RWPE1 (cell line): ENCODE data around the gene UGCG.

Experiments used
- CTCF ChIA-PET: fragments of 350-600 bp; sonication (Branson Sonifier 250); formaldehyde crosslinking; extraction: SDS; loops from one replicate; lab custom pipeline; 2021; lab: Yijun Ruan, JAX
- POLR2A ChIA-PET: fragments of 400-600 bp; formaldehyde crosslinking; extraction: SDS; loops from one replicate; lab custom pipeline; 2020; ENCODE audit warnings: antibody characterized with exemption; ENCODE audit not compliant: low non-redundant PET; lab: Yijun Ruan, JAX
- DNase-seq: peaks from one replicate; pipeline ENCODE4 v3.0.0; 2012; ENCODE audit warnings: low spot score
- H3K27ac ChIP-seq: fragments of 450-650 bp; 2 replicates; pipeline ENCODE4 v1.5.1; 2017
- TF ChIP-seq, protein P1 (sequence below): fragments of 450-650 bp; conservative IDR thresholded peaks from 2 replicates; pipeline ENCODE4 v1.5.1; 2017; ENCODE audit warnings: low read depth, mild to moderate bottlenecking

UGCG gene

DNA sequence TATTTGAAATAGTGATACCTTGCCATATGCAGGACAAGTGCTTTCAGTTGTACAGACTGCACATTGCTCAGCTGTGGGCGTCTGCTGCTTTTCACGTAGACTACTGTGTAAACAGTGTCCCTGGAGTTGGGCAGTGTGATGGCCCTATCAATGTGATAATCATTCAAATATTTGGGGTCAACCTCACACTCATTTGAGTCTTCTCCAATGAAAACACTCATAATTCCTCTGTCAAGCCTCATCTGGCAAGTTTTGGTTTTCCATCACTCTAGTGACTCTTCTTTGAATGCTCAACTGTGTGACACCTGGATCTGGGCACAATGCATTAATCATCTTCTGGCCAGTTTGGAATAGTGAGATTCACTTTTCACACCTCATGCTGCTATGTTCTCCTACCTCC, 64.4 kb downstream of the UGCG start:
- ChIA-PET CTCF (interaction anchor here (0.5 to 0.7 kb wide), 2 partner anchors 8 to 18 kb away, joined by 3 to 4 read pairs; no protein-coding TSS in a partner anchor), POLR2A (no interaction called here)
- DNase-seq = no peak
- TF ChIP-seq, protein P1, sequence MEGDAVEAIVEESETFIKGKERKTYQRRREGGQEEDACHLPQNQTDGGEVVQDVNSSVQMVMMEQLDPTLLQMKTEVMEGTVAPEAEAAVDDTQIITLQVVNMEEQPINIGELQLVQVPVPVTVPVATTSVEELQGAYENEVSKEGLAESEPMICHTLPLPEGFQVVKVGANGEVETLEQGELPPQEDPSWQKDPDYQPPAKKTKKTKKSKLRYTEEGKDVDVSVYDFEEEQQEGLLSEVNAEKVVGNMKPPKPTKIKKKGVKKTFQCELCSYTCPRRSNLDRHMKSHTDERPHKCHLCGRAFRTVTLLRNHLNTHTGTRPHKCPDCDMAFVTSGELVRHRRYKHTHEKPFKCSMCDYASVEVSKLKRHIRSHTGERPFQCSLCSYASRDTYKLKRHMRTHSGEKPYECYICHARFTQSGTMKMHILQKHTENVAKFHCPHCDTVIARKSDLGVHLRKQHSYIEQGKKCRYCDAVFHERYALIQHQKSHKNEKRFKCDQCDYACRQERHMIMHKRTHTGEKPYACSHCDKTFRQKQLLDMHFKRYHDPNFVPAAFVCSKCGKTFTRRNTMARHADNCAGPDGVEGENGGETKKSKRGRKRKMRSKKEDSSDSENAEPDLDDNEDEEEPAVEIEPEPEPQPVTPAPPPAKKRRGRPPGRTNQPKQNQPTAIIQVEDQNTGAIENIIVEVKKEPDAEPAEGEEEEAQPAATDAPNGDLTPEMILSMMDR = no peak
- H3K27ac ChIP-seq = no peak overlapping the region

DNA sequence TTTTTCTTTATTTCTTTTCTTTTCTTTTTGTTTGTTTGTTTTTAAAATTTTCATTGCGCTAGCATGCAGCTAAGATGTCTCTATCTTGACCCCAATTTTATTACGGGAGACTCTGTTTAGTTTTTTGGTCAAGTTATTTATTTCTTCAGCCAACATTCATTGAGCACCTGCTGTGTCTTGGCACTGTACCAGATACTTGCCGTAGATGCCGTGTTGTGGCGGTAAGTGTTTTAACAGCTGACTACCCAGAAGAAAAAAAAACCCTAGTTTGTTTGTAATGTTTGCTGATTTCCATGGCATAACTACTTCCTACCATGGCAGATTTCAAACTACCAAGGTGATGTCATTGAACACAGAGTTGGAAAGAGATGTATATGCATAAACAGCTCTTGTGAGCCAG, 65.0 kb downstream of the UGCG start:
- ChIA-PET POLR2A (no interaction called here), CTCF (interaction anchor here (0.5 to 0.7 kb wide), 2 partner anchors 9 to 18 kb away, joined by 3 to 4 read pairs; no protein-coding TSS in a partner anchor)
- TF ChIP-seq, protein P1 = no peak
- H3K27ac ChIP-seq = no peak overlapping the region
- no peak for DNase-seq

DNA sequence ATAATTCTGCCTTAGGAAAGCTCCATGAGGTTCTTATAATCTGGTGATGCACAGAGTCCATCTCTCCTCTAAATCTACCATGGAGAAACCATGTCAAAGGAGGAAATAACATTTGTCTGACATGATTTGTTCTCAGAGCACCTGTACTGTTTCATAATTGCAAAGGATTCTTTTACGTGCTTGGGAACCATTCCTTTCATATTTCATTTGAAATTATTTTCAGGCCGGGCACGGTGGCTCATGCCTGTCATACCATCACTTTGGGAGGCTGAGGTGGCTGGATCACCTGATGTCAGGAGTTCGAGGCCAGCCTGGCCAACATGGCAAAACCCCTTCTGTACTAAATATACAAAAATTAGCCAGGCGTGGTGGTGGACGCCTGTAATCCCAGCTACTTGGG, 65.4 kb downstream of the UGCG start:
- ChIA-PET POLR2A (no interaction called here), CTCF (interaction anchor here (0.7 kb wide), 1 partner anchor 9 kb away, joined by 3 read pairs; no protein-coding TSS in a partner anchor)
- DNase-seq = no peak
- no peak overlapping the region for H3K27ac ChIP-seq
- TF ChIP-seq, protein P1 = no peak

DNA sequence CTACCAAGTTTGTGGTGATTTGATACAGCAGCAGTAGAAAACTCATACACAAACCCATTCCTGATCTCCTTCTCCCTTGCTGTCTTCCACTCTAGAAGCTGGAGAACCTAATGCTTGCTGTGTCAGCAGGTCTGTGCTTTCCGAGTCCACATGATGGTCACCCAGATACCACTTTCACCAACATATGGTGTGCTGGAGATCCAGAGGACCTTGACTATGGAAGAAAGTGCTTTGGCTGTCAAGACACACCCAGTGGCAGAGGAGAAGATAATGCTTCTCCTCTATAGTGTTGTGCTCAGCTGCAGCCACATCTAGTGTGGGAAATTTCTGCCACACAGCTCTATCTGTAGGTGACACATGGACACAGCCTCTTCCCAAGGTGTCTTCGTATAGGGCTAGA, 67.4 kb downstream of the UGCG start:
- CTCF ChIA-PET = no interaction called here

DNA sequence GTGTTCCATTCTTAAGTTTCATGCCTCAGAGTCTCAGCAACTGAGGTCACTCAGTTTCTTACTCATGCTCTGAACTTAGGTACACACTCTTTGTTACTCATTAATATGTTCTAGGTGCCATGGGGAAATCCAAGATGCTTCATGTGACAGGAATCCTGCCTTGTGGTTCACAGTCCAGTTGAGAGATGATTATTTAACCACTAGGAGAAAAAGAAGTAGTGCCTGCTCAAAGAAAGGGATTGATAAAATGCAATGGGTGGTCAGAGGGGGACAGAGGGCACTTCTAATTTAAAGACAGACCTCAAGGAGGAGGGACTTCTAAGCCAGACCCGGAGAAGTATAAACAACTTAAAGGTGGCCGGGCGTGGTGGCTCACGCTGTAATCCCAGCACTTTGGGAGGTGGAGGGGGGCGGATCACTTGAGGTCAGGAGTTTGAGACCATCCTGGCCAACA, 69.0 kb downstream of the UGCG start:
- POLR2A ChIA-PET = no interaction called here
- DNase-seq = peak; percentile 92
- CTCF ChIA-PET = interaction anchor here (0.7 kb wide), 1 partner anchor 204 kb away, joined by 4 read pairs; no protein-coding TSS in a partner anchor
- peak overlapping the region; percentile 45; the same call in 1 of the 2 replicates for H3K27ac ChIP-seq
- TF ChIP-seq, protein P1 = no peak

More for the DNA sequence above, 67.4 kb downstream of the UGCG start:
- no peak overlapping the region for H3K27ac ChIP-seq
- DNase-seq = no peak
- POLR2A ChIA-PET = interaction anchor here (0.7 kb wide), 1 partner anchor 751 kb away, joined by 5 read pairs; no protein-coding TSS in a partner anchor
- TF ChIP-seq, protein P1 = no peak

DNA sequence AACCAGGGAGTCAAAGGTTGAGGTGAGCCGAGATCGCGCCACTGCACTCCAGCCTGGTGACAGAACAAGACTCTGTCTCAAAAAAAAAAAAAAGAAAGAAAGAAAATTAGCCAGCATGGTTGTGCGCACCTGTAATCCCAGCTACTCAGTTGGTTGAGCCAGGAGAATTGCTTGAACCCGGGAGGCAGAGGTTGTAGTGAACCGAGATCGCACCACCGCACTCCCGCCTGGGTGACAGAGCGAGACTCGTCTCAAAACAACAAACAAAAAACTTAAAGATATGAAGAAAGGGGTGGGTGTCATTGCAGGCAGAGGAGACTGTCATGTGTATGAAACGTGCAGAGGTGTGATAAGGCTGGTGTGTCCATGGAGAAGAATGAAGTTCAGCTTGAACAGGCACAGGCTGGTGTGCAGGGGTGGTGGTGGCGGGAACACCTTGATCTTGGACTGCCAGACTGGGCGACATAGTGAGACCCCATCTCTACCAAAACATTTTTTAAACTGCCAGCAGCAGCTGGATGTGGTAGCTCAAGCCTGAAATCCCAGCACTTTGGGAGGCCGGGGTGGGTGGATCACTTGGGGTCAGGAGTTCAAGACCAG, 69.6 kb downstream of the UGCG start:
- H3K27ac ChIP-seq = peak overlapping the region; percentile 27; the same call in 1 of the 2 replicates
- ChIA-PET POLR2A (no interaction called here), CTCF (interaction anchor here (0.6 to 0.7 kb wide), 3 partner anchors 108 to 204 kb away, joined by 3 to 7 read pairs (median 4); no protein-coding TSS in a partner anchor)
- no peak for DNase-seq
- TF ChIP-seq, protein P1 = no peak
